ENCODE data around the gene RTL1. TPM values are rescaled to one million over a fixed set of nuclear protein-coding genes. Genes with fewer than 3 reads are reported as not detected.

The RTL1 gene
- total RNA-seq, 1 donor from 2014 or later, result not detected

DNA sequence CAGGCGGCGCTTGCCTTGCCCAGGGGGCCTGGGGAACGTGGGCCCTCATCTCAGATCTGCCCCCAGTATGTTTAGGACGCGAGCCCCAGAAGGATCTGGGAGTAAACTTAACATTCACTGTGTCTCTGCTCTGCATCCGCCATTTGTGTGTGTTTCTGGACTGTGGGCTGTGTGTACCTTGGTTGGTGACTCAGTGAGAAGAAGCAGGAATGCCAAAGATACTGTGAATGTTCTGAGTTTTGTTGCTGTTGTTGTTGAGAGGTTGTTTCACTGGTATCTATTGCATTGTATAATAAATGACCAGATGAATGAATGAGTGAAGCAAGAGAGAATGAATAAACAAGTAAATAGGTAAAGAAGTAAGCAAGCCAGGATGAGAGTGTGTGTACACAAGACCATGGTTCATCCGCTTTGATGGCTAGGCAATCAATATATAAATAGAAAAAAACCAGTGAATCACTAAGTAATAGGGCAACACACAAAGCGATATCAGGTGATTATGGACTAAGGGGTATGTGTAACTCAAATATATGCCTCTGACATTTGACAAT lies 57.1 kb downstream of the RTL1 start:
- DNase-seq (ENCODE audit: extremely low spot score, unreplicated experiment), result no peak
- Mint-ChIP-seq H3K9me3 (ENCODE audit: unreplicated experiment) (no peaks in the 10 kb centered on the region), H3K27me3 (ENCODE audit: unreplicated experiment) (no peaks in the 10 kb centered on the region), H3K4me1 (ENCODE audit: unreplicated experiment) (peaks cover 14% of the 10 kb centered on the region), H3K27ac (ENCODE audit: unreplicated experiment) (no peak overlapping the region), H3K4me3 (ENCODE audit: unreplicated experiment) (no peak overlapping the region), H3K36me3 (ENCODE audit: unreplicated experiment) (no peaks in the 10 kb centered on the region)
- no peak for TF ChIP-seq CTCF (IDR thresholded peaks at IDR 0.05)

DNA sequence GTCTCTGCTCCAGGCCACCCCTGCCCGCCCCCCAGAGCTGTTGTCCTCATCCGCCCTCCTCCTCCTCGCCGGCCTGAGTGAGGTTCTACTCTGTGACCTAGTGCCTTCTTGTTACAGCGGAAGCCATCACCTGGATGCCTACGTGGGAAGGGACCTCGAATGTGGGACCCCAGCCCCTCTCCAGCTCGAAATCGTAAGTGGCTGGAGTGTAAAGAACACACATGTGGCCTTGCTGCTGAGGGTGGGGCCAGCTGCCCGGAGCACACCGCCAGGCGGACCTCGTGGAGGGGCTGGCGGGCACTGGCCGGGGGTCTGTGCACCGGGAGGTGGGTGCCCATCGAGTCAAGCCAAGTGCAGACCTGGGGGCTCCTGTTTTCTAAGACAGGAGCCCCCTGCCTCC lies 58.2 kb downstream of the RTL1 start:
- Mint-ChIP-seq H3K27me3 (ENCODE audit: unreplicated experiment) (no peaks in the 10 kb centered on the region), H3K4me1 (ENCODE audit: unreplicated experiment) (peaks cover 14% of the 10 kb centered on the region), H3K27ac (ENCODE audit: unreplicated experiment) (no peak overlapping the region), H3K4me3 (ENCODE audit: unreplicated experiment) (no peak overlapping the region), H3K9me3 (ENCODE audit: unreplicated experiment) (no peaks in the 10 kb centered on the region), H3K36me3 (ENCODE audit: unreplicated experiment) (no peaks in the 10 kb centered on the region)
- TF ChIP-seq CTCF (IDR thresholded peaks at IDR 0.05), result no peak
- no peak for DNase-seq (ENCODE audit: extremely low spot score, unreplicated experiment)

GRCh38 chr14:100844846-100845245 lies 58.7 kb downstream of the RTL1 start:
- Mint-ChIP-seq H3K9me3 (ENCODE audit: unreplicated experiment) (no peaks in the 10 kb centered on the region), H3K27me3 (ENCODE audit: unreplicated experiment) (no peaks in the 10 kb centered on the region), H3K27ac (ENCODE audit: unreplicated experiment) (no peak overlapping the region), H3K4me3 (ENCODE audit: unreplicated experiment) (no peak overlapping the region), H3K36me3 (ENCODE audit: unreplicated experiment) (no peaks in the 10 kb centered on the region), H3K4me1 (ENCODE audit: unreplicated experiment) (peaks cover 14% of the 10 kb centered on the region)
- no peak for DNase-seq (ENCODE audit: extremely low spot score, unreplicated experiment)
- TF ChIP-seq CTCF (IDR thresholded peaks at IDR 0.05), result no peak

DNA sequence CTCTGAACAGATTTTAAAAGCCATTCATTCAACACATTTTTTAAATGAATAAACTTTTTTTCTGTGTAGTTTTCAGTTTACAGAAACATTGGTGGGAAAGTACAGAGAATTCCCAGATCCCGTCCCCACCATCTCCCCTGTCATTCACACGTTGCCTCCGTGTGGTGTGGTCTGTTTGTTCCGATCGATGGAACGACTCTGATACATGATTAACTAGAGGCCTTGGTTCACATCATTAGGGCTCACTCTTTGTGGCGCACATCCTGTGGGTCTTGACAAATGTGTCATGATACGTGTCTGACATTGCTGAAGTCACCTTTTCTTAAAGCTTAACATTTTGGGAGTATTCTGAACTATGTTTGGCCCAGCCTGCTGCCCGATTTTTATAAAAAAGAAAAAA lies 59.1 kb downstream of the RTL1 start:
- no peak for DNase-seq (ENCODE audit: extremely low spot score, unreplicated experiment)
- Mint-ChIP-seq H3K4me1 (ENCODE audit: unreplicated experiment) (peaks cover 14% of the 10 kb centered on the region), H3K9me3 (ENCODE audit: unreplicated experiment) (no peaks in the 10 kb centered on the region), H3K36me3 (ENCODE audit: unreplicated experiment) (no peaks in the 10 kb centered on the region), H3K27ac (ENCODE audit: unreplicated experiment) (no peak overlapping the region), H3K27me3 (ENCODE audit: unreplicated experiment) (no peaks in the 10 kb centered on the region), H3K4me3 (ENCODE audit: unreplicated experiment) (no peak overlapping the region)
- TF ChIP-seq CTCF (IDR thresholded peaks at IDR 0.05), result no peak

DNA sequence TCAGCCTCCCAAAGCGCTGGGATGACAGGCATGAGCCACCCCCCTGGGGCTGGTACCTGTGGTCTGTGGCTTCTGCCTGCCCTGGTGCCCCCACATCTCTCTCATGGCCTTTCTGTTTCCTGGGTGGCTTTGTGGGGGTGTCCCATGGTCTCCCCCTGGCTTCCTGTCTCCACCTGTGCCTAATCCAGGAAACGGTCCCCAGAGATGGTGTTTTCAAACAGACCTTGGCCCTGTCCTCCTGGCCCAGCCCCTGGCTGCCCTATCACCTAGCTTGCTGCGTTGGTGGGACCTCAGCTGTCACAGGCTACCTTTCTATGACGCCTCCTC lies 59.5 kb downstream of the RTL1 start:
- TF ChIP-seq CTCF (IDR thresholded peaks at IDR 0.05), result no peak
- H3K4me3 Mint-ChIP-seq (ENCODE audit: unreplicated experiment), result no peak overlapping the region
- H3K27me3 Mint-ChIP-seq (ENCODE audit: unreplicated experiment), result no peaks in the 10 kb centered on the region
- DNase-seq (ENCODE audit: extremely low spot score, unreplicated experiment), result no peak
- no peaks in the 10 kb centered on the region for H3K9me3 Mint-ChIP-seq (ENCODE audit: unreplicated experiment)
- no peak overlapping the region for H3K27ac Mint-ChIP-seq (ENCODE audit: unreplicated experiment)
- H3K36me3 Mint-ChIP-seq (ENCODE audit: unreplicated experiment), result no peaks in the 10 kb centered on the region
- H3K4me1 Mint-ChIP-seq (ENCODE audit: unreplicated experiment), result peaks cover 14% of the 10 kb centered on the region
